Measurements from ENCODE around the gene SF1.
"Not testable (repeated sequence)": the region's sequence is repeated elsewhere in the genome, so short reads cannot be mapped to it uniquely, and the experiment has no call there.

Gene SF1

DNA sequence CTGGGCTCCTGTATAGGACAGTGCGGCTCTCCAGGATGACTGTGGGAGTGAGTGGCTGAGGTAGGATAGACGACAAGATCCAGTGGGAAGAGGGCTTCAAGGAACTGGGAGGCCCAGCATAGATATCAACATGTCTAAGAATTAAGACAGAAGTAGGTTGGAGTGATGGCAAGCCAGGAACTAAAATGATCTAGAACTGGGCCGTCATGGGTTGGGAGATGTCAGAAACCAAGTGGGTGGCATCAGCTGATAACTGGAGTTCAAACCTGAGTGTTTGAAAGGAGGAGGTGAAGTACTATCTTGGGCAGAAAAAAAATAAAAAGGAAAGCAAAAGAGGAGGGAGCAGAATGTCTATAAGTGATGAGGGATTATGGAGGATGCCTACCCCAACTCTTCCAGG is 39.1 kb upstream of the SF1 start:
- CTCF ChIA-PET: interaction anchor here (1.3 kb wide), 1 partner anchor 28 kb away, joined by 3 read pairs; no protein-coding TSS in a partner anchor
- TF ChIP-seq, protein P1, sequence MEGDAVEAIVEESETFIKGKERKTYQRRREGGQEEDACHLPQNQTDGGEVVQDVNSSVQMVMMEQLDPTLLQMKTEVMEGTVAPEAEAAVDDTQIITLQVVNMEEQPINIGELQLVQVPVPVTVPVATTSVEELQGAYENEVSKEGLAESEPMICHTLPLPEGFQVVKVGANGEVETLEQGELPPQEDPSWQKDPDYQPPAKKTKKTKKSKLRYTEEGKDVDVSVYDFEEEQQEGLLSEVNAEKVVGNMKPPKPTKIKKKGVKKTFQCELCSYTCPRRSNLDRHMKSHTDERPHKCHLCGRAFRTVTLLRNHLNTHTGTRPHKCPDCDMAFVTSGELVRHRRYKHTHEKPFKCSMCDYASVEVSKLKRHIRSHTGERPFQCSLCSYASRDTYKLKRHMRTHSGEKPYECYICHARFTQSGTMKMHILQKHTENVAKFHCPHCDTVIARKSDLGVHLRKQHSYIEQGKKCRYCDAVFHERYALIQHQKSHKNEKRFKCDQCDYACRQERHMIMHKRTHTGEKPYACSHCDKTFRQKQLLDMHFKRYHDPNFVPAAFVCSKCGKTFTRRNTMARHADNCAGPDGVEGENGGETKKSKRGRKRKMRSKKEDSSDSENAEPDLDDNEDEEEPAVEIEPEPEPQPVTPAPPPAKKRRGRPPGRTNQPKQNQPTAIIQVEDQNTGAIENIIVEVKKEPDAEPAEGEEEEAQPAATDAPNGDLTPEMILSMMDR (IDR thresholded peaks at IDR 0.05; ENCODE audit: insufficient read depth, low read length, missing control alignments): no peak
- no peak for DNase-seq (ENCODE audit: low read depth, low spot score)
- no peak overlapping the region for H3K4me3 ChIP-seq (ENCODE audit: low read depth, low read length)
- POLR2A ChIA-PET: no interaction called here

DNA sequence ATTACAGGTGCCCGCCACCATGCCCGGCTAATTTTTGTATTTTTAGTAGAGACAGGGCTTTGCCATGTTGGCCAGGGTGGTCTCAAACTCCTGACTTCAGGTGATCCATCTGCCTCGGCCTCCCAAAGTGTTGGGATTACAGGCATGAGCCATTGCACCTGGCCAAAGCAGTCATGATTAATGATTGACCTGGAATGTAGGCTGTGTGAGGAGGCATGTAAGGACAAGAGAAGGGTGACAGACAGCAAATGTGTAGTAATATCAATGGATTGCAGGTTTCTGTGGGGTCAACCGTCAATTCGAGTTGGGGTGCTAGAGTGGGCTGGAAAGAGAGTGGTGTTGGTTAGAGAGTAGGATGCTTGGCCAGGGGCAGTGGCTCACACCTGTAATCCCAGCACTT is 37.1 kb upstream of the SF1 start:
- POLR2A ChIA-PET; CTCF ChIA-PET; DNase-seq (ENCODE audit: low read depth, low spot score); H3K4me3 ChIP-seq (ENCODE audit: low read depth, low read length): not testable (repeated sequence)

DNA sequence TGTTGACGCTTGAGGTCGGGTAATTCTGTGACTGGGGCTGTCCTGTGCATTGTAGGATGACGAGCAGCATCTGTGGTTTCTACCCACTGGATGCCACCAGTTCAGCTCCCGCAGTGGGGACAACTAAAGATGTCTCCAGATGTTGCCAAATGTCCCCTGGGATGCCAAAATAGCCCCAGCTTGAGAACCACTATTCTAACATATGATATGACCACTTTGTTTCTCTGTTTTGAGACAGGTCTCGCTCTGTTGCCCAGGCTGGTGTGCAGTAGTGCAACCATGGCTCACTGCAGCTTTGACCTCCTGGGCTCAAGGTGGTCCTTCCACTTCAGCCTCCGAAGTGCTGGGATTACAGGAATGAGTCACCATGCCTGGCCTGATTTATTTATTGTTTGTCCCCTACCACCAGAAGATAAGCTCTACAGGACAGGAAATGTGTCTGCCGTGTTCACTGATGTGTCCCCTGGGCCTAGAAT is 36.4 kb upstream of the SF1 start:
- CTCF ChIA-PET: interaction anchor here (1.0 kb wide), 1 partner anchor 198 kb away, joined by 3 read pairs; no protein-coding TSS in a partner anchor
- H3K4me3 ChIP-seq (ENCODE audit: low read depth, low read length): no peak overlapping the region
- TF ChIP-seq, protein P1 (IDR thresholded peaks at IDR 0.05; ENCODE audit: insufficient read depth, low read length, missing control alignments): no peak
- POLR2A ChIA-PET: no interaction called here
- no peak for DNase-seq (ENCODE audit: low read depth, low spot score)

DNA sequence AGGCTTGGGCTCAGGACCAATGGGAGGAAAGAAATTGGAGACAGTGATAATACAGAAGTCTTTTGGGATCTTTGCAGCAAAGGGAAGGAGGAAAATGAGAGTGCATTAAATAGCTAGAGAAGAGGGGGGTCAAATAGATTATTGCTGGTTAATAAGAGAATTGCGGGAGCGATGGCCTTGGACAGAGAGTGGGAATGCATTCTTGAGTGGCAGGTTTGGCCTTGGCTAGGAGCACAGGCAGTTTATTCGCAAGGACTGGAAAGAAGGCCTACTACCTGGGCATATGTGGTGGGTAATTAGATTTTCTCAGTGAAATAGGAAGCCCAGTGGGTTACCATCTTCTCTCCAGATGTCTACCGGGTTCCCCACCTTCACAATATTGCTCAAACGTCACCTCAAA is 35.5 kb upstream of the SF1 start:
- CTCF ChIA-PET: no interaction called here
- POLR2A ChIA-PET: no interaction called here
- TF ChIP-seq, protein P1 (IDR thresholded peaks at IDR 0.05; ENCODE audit: insufficient read depth, low read length, missing control alignments): no peak
- no peak overlapping the region for H3K4me3 ChIP-seq (ENCODE audit: low read depth, low read length)
- no peak for DNase-seq (ENCODE audit: low read depth, low spot score)

DNA sequence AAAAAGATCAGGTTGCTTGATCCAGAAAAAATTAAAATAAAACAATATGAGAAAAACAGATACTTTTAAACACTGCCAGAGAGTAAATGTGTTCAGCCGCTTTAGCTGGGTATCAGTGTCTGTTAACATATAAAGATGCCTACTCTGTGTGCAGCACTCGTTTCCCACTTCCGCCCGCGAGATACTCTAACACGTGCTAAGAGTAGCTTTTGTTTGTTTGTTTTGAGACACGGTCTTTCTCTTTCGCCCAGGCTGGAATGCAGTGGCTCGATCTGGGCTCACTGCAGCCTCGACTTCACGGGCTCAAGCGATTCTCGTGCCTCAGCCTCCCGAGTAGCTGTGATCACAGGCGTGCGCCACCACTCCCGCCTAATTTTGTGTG is 32.5 kb upstream of the SF1 start:
- no peak for DNase-seq (ENCODE audit: low read depth, low spot score)
- peak overlapping the region; percentile 83 for H3K4me3 ChIP-seq (ENCODE audit: low read depth, low read length)
- POLR2A ChIA-PET: interaction anchor here (1.0 to 1.6 kb wide), 2 partner anchors 12 to 67 kb away, joined by 3 to 5 read pairs; partner anchors contain the start of gene EHD1
- TF ChIP-seq, protein P1 (IDR thresholded peaks at IDR 0.05; ENCODE audit: insufficient read depth, low read length, missing control alignments): no peak
- CTCF ChIA-PET: interaction anchor here (1.0 to 2.8 kb wide), 4 partner anchors 9 to 215 kb away, joined by 3 to 14 read pairs (median 3); partner anchors contain the start of gene CDC42BPG

DNA sequence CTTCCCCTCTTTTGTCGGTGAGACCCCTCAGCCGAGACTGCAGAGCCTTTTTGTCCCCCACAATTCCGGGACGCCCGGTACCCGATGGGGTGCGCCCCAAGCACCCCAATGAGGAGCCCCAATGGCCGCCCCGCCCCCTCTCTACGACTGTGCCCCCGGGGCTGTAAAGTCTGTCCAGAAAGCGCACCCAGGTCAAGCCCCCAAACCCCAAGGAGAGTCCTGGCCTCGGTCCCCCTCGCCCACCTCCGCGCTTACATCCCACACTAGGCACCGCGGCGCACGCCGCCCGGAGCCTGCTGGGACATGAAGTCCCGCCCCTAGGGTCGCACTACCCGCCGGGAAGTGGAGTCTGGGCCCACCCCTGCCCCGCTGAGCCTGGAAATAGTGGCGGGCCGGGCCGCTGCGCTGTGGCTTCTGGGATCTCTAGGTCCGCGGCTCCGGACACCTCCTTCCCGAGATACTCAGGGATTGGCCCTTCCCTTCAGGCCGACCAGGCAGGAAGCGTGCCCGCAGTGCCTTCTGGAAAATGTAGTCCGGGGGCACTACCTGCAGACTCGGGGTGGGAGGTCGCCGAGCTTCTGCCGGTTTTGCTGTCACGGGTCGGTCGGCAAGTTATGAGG is 32.0 kb upstream of the SF1 start, which contains the start of gene MEN1:
Gene MEN1, minus strand, starts transcription at position 281 of the 620 bp plus-strand sequence. CDS start 442 bp downstream, outside the sequence.
- H3K4me3 ChIP-seq (ENCODE audit: low read depth, low read length): peak within 1 kb of the TSS; percentile 83
- POLR2A ChIA-PET: interaction anchor here (1.0 to 1.6 kb wide), 2 partner anchors 12 to 67 kb away, joined by 3 to 5 read pairs; partner anchors contain the start of gene EHD1
- CTCF ChIA-PET: interaction anchor here (1.0 to 2.8 kb wide), 8 partner anchors 10 to 216 kb away, joined by 3 to 14 read pairs (median 3); partner anchors contain the start of gene CDC42BPG
- DNase-seq (ENCODE audit: low read depth, low spot score): peak; percentile 58
- TF ChIP-seq, protein P1 (IDR thresholded peaks at IDR 0.05; ENCODE audit: insufficient read depth, low read length, missing control alignments): no peak
